Tongue (tissue), 2 donors: Measurements from ENCODE around the gene KCTD14. TPM values are rescaled to one million over a fixed set of nuclear protein-coding genes. Genes with fewer than 3 reads are reported as not detected.
"Not testable (repeated sequence)": the region's sequence is repeated elsewhere in the genome, so short reads cannot be mapped to it uniquely, and the experiment has no call there.

ENCODE experiments used
- DNase-seq: peaks from one replicate; pipeline ENCODE4 v3.0.0-alpha.2; 2015
- total RNA-seq: library from RNA; depleted of rRNA; stranded (reverse); fragments of >200 nt; gene quantifications from one replicate; pipeline ENCODE4 v1.2.3, GENCODE V29; 2014

KCTD14 gene
- total RNA-seq, 1 donor from 2014 or later = 2.9 TPM

DNA sequence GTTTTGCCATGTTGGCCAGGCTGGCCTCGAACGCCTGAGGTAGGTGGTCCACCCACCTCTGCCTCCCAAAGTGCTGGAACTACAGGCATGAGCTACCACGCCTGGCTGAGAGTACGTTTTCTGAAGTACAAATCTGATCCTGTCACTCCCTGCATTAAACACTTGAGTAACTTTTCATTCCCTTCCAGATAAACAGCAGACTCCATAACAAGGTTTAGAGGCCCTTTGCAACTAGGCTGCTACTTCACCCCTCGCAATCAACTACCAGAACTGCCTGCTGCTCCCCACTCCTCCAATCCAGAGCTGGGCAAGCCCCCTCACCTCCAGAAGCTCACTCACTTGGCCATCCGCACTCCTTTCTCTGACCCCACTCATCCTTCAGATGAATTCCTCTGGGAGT is 1.5 kb downstream of the KCTD14 start:
- DNase-seq = no peak

DNA sequence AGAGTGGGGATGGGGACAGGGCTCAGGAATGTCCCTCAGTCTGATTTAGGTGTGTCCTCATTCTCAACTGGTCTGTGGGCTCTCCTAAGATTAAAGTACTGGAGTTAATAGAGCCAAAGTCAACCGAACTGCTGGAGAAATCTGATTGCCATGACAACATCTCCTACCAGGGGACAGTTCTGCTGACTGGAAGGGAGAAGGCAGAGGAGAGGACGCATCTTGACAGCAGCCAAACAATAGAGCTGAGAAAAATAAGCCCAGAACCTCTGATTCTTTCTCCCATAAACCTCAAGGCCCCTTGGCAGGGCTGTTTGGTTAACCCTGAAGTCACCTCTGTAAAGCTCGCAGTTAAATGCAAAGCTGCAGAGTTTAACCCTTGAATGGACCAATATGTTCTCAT is 2.8 kb downstream of the KCTD14 start:
- no peak for DNase-seq

DNA sequence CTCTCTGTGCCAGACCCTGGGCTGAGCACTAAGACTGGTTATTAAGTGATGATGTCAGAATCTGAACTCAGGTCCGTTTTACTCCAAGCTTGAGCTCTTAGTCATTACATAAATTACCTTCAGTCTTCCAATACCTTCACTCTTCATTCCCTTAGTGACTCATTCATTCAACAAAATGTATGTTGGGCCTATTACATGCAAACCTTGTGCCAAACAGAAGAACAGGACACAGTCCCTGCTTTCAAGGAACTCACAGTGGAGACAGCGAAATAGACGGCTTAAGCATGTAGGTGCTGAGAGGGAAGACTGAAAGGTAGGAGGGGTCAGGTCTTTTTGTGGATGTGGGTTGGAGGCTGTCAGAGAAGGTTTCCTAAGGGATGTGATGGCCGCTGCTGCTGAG is 3.3 kb downstream of the KCTD14 start:
- DNase-seq = no peak

DNA sequence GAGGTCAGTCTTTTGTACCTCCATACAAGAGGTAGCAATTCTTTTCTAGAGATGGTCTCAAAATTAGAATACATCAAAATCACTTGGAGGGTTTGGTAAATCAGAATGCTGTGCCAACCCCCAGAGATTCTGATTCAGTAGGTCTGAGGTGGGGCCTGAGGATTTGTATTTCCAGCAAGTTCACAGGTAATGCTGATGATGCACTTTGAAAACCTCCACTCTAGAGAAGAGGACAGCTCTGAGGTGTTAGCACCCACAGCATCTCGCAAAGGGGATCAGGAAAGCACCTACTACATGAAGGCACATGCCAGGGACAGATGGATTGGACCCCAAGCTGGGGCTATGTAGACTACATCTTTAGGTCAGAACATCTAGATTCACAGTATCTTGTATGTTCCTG is 7.2 kb downstream of the KCTD14 start:
- no peak for DNase-seq

DNA sequence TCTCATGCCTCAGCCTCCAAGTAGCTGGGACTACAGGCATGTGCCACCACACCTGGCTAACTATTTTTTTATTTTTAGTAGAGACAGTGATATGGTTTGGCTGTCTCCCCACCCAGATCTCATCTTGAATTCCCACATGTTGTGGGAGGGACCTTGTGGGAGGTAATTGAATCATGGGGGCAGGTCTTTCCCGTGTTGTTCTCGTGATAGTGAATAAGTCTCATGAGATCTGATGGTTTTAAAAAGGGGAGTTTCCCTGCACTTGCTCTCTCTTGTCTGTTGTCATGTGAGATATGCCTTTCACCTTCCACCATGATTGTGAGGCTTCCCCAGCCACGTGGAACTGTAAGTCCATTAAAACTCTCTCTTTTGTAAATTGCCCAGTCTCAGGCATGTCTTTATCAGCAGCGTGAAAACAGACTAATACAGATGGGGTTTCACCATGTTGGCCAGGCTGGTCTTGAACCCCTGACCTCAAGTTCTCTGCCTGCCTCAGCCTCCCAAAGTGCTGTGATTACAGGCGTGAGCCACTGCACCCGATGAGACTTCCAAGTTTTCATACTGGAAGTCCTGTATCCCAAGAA is 8.0 kb downstream of the KCTD14 start:
- not testable (repeated sequence) for DNase-seq

DNA sequence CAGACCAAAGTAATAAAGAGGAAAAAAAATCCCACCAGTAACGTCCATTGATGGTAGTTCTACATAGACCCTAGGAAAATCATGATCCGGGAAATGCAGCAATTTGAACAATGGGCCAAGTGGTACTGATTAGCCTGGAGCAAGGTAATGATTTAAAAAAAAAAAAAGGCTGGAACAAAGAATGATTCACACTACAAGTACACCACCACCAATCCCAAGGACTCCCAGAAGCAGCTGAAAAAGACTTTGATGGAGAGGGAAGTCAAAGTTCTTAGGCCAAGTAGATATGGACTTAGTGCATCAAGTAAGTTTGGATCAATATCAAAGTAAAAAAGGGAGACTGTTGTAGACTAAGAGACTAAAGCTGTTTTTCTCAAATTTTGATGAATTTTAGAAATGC is 11.8 kb downstream of the KCTD14 start:
- DNase-seq = no peak

DNA sequence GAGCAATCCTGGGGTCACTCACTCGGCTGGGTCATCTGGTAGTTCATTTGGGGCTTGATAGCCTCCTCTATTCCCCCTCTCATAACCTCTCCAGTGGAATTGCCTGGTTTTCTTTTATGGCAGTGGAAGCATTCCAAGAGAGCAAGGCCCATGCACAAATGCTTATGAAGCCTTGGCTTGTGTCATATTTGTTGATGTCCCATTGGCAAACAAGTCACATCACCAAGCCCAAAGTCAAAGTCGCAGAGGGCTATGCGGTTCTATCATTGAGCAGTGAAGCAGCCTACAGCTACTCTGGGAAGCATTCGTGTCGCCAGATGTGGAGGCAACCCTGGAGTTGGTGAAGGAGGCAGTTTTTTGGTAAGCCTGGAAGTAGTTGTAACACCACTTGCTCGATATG is 12.3 kb downstream of the KCTD14 start:
- DNase-seq = no peak

DNA sequence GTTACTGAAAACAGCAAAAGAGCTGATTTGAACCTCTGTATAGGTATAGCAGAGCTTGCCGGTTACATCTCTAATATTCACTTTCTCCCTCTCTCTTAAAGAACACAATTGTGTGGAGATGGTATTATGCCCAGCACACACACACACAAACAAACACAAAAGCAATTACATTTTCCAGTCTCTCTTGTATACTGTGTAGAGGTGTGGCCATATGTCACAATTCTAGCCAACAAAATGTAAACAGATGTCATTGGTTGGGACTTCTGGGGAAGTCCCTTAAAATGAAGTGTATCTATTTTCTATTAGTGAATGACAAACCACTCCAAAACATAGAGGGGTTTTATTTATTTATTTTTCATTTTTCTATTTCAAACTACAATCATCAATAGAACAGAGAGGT is 12.8 kb downstream of the KCTD14 start:
- no peak for DNase-seq

DNA sequence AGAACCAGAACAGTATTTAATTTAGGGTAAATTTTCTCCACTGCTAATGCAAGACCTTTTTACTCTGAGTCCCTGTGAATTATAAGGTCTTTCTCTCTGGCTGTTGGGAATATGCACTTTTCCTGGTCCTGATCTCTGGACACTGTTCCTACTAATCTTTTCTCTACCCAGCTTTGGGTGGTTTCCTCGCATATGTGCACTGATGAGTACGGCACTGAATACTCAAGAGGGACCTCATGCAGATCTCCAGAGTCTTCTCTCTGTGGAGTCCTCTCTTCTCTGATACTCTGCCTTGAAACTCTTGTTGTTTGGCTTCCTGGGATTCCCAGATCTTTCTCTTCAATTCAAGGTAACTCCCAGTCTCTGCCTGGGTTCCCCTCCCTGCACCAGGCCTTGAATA is 14.0 kb downstream of the KCTD14 start:
- DNase-seq = no peak

DNA sequence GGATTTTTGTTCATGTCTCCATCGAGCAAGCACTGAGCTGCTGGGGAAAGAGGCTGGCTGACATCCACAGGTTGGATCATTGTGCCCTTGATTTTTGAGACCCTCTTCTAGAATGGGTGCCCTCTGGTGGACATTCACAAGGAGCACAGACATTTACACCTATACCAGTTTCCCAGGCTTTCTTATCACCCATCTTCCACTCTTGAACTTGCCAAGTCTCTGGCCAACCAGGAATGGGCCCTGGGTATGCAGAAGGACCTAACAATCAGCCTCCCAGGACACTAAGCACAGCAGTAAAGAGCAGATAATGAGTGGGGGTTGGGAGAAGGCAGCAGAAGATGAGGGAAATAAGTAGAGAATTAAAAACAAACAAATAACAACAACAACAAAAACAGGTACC is 22.9 kb downstream of the KCTD14 start:
- DNase-seq = peak; percentile 77

DNA sequence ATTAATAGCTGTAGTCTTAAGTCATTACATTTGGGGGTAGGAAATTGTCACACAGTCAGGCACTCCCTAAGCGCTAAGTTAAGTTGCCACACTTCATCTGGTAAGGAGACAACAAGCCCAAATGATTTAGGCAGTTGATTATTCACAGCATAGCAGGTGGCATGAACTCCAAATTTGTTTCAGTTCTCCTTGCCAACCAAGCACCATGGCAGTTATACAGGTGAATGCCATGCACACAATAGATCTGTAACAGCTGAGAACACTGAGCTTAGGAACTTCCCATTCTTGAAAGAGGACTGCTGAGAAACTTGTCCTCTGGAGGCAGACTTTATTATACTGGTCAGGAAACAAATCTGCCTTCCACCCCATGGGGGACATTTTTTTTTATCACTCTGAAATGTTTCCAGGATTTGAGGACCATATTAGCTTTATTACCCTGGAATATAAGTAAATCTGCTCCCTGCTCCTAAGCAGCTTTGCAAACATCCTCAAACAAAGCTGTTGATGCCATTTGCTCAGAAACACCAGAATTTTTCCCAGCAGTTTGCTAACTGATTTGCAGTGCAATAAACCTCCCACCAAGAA is 23.5 kb downstream of the KCTD14 start:
- no peak for DNase-seq

DNA sequence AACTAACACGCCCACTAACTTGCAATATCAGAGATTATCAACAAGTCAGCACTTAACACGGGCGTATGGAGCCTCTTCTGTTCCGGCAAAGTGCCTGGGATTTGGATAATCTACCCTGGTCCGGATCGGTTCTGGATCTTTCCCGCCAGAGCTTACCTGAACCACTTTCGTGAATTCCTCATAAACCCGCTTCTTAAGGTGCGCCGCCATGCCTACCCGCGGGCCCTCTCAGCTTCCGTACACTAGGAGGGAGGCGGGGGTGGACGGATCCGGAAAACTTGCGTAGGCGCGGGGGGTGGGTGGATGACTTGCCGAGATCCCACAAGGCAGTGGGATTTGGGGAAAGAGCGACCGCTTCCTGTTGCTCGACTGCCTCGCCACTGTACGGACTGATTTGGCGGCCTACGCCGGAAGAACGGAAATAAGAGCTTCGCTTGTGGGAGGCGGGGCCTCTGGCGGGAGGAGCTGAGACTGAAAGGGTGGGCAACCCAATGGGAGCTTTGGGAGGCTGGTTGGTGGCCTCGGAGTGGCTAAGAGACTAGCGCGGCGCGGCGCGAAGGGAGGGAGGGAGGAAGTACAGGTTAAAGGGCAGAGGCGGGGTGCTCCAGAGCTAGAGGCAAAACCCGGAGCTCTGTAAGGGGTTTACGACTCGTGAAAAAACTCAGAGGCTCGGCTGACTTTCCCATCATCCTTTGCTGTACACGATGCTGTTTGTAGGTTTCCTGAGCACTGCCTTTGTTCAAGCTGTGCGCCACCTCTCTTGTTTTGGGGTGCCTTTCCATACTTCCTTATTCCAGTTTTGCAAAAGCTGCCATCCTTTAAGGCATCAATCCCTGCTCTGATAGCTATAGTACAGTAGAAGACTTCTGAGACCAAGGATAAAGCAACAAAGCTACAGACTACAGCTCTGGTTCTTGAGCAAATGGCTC is 28.4 kb downstream of the KCTD14 start, which contains the start of gene INTS4:
TSS of gene INTS4 (minus strand) at position 235 of the 929 bp plus-strand sequence. CDS start at position 210, 25 bp downstream.
- peak; percentile 100 for DNase-seq

DNA sequence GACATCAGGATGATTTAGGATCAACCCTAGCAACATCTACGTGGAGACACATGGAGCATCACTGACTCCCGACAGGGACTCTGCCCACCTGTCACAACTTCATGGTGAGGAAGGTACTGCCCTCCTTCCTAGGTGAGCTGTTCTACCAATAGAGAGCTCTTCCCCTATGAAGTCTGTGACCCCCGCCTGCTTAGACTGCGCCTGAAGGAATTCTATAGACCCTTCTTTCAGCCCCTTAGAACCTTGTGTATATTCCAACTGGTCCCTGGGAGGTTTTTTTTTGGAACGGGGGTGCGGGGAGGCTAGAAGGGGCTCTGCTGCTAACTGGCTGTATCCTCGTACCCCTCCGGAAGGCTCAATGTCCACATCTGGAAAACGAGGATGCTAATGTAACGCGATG is 29.2 kb downstream of the KCTD14 start:
- no peak for DNase-seq

DNA sequence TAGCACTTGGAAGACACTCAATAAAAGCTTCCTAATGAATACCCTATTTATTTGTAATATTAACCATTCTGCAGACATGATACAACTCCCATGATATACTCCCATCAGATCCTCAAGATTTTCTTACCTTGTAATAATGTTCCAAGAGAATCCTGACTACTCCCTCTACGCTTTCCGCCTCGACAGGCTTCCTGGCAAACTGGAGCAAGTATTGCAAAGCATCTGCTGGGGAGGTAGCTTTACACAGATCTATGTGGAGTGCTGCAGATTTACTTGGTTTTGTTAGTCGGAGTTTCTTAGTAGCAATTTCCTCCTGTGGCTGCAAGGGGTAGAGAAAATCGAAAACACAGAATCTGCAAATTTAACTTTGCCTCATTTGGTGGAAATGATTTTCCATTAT is 32.1 kb downstream of the KCTD14 start:
- no peak for DNase-seq

DNA sequence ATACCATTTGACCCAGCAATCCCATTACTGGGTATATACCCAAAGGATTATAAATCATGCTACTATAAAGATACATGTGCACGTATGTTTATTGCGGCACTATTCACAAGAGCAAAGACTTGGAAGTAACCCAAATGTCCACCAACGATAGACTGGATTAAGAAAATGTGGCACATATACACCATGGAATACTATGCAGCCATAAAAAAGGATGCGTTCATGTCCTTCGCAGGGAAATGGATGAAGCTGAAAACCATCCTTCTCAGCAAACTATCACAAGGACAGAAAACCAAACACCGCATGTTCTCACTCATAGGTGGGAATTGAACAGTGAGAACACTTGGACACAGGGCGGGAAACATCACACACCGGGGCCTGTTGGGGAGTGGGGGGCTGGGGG is 36.6 kb downstream of the KCTD14 start:
- not testable (repeated sequence) for DNase-seq

DNA sequence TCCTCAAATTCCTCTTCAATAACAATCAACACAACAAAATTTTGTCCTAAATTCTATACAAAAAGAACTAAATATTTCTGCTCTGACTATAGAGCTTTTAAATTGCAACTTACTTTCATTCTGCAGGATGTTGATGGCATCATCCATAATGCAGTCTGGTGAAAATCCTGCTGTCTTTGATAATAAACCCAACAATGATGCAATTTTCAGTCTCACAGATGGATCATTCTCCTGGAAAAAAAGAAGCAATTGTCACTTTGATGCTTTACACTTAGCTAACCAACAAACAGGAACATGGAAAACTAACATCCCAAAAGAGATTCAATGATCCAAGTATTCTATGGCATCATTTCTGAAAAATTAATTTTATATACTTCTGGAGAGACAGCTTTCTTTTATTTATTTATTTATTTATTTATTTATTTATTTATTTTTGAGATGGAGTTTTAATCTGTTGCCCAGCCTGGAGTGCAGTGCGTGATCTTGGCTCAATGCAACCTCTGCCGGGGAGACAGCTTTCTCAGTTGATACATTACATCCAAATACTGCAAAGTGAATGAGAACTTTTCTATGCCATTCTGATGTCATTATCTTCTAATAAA is 41.6 kb downstream of the KCTD14 start:
- no peak for DNase-seq

DNA sequence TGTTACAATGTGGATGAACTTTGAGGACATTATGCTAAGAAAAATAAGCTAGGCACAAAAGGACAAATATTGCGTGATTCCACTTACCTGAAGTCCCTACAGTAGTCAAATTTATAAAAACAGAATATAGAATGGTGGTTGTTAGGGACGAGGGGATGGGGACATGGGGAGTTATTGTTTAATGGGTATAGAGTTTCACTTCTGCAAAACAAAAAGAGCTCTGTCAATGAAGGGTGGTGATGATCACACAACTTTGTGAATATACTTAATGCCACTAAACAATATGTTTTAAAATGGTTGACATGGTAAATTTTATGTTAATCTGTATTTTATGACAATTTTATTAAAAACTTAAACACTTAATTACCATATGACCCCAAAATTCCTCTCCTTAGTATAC is 54.7 kb downstream of the KCTD14 start:
- DNase-seq = no peak

DNA sequence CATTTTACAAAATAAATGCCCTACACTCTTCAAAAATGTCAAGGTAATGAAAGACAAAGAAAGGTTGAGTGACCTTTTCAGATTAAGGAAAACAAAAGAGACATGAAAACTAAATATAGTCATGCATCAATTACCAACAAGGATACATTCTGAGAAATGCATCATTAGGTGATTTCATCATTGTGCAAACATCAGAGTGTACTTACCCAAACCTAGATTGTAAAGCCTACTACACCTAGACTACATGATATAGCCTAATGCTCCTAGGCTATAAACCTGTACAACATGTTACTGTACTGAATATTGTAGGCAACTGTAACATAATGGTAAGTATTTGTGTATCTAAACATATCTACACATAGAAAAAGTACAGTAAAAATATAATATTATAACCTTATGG is 55.3 kb downstream of the KCTD14 start:
- no peak for DNase-seq

DNA sequence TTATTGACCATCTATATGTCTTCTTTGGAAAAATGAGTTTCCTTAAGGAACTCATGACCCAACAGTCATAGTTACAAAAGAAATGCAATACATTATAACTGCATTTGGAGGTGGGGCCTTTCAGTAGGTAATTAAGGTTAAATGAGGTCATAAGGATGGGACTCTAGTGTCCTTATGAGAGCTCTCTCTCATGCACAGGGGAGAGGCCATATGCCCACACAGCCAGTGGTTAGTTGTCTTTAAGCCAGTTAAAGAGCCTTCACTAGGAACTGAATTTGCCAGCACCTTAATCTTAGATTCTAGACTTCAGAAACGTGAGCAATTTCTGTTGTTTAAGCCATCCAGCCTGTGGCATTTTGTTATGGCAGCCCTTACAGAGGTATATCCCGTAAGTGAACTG is 56.0 kb downstream of the KCTD14 start:
- no peak for DNase-seq

DNA sequence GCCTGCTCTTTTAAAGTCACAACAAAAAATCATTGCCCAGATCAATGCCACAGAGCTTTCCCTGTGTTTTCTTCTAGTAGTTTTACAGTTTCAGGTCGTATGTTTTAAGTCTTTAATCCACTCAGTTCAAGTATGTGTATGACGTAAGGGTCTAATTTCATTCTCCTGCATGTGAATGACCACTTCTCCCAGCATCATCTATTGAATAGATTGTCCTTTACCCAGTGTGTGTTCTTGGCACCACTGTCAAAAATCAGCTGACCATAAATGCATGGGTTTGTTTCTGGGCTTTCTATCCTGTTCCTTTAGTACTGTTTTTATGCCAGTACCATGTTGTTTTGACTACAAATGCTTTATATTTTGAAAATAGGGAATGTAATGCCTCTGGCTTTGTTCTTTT is 56.7 kb downstream of the KCTD14 start:
- DNase-seq = no peak
